ENCODE data around the gene RASA2. TPM values are rescaled to one million over a fixed set of nuclear protein-coding genes. Genes with fewer than 3 reads are reported as not detected.

RASA2 gene
- polyA plus RNA-seq, 1 of the 3 experiments (the other 2 are of a cell fraction), result 2.4 TPM

- Histone ChIP-seq H3K4me2 (no peak overlapping the region), H3K9ac (no peak overlapping the region), H3K79me2 (ENCODE audit: insufficient read depth) (peaks cover 67% of the 10 kb centered on the region), H3K9me3 (no peaks in the 10 kb centered on the region), H3K4me3 (ENCODE audit: low read depth in 2 of 2, low read length in 1 of 2) (no peak overlapping the region), H2AFZ (ENCODE audit: low read depth) (no peak overlapping the region), H3F3A (replicated peaks; ENCODE audit: insufficient read depth) (peaks cover 13% of the 10 kb centered on the region), H3K36me3 (replicated peaks in 1 of 2; ENCODE audit: control insufficient read depth in 1 of 2, insufficient read depth in 2 of 2, low read length in 1 of 2) (peaks cover 0 to 2% of the 10 kb centered on the region in 2 experiments), H4K20me1 (ENCODE audit: insufficient read depth) (peaks cover 52% of the 10 kb centered on the region), H3K27ac (ENCODE audit: low read depth in 2 of 2, low read length in 1 of 2) (no peak overlapping the region), H3K27me3 (ENCODE audit: insufficient read depth) (no peaks in the 10 kb centered on the region), H3K4me1 (ENCODE audit: control insufficient read depth in 1 of 2, insufficient read depth in 2 of 2, low read depth in 1 of 2, low read length in 1 of 2) (peaks cover 7 to 28% of the 10 kb centered on the region in 2 experiments; a peak in 3 of 4 replicates), H3K9me2 (no peaks in the 10 kb centered on the region)
- POLR2A ChIA-PET, result no interaction called here
- TF ChIP-seq REST (IDR thresholded peaks at IDR 0.05; ENCODE audit: low read depth, low read length) (no peak), RCOR1 (IDR thresholded peaks at IDR 0.05; ENCODE audit: low read length) (no peak), ELF1 (IDR thresholded peaks at IDR 0.05) (no peak), RXRA (IDR thresholded peaks at IDR 0.05; ENCODE audit: borderline replicate concordance, low read depth) (no peak), FOXJ3 (CRISPR knock-in tag; IDR thresholded peaks at IDR 0.05) (no peak), USF1 (IDR thresholded peaks at IDR 0.05; ENCODE audit: borderline replicate concordance, low read depth) (no peak), FOSL2 (IDR thresholded peaks at IDR 0.05; ENCODE audit: borderline replicate concordance, low read depth) (no peak), PBX3 (IDR thresholded peaks at IDR 0.05) (no peak), NRF1 (IDR thresholded peaks at IDR 0.05; ENCODE audit: low read depth, low read length) (no peak)
- 88% methylated on average over 1 of the region's 1 CpG for WGBS (ENCODE audit: low lambda C conversion rate)
- CTCF ChIA-PET, result interaction anchor here (2.5 to 2.8 kb wide), 2 partner anchors 29 to 34 kb away, joined by 10 to 13 read pairs; no protein-coding TSS in a partner anchor
- no peak for DNase-seq
Observed at GRCh38 chr3:141489203-141489602, 2.4 kb downstream of the RASA2 start.

GRCh38 chr3:141491081-141491480, 4.3 kb downstream of the RASA2 start:
- Histone ChIP-seq H2AFZ (ENCODE audit: low read depth) (no peak overlapping the region), H3K27ac (ENCODE audit: low read depth in 2 of 2, low read length in 1 of 2) (no peak overlapping the region), H3K4me1 (ENCODE audit: control insufficient read depth in 1 of 2, insufficient read depth in 2 of 2, low read depth in 1 of 2, low read length in 1 of 2) (peaks cover 7 to 26% of the 10 kb centered on the region in 2 experiments; a peak in 3 of 4 replicates), H3K36me3 (replicated peaks in 1 of 2; ENCODE audit: control insufficient read depth in 1 of 2, insufficient read depth in 2 of 2, low read length in 1 of 2) (peaks cover 0 to 2% of the 10 kb centered on the region in 2 experiments), H3F3A (replicated peaks; ENCODE audit: insufficient read depth) (peaks cover 8% of the 10 kb centered on the region), H3K27me3 (ENCODE audit: insufficient read depth) (no peaks in the 10 kb centered on the region), H3K4me2 (no peak overlapping the region), H3K9me2 (no peaks in the 10 kb centered on the region), H3K4me3 (ENCODE audit: low read depth in 2 of 2, low read length in 1 of 2) (no peak overlapping the region), H3K9ac (no peak overlapping the region), H3K9me3 (no peaks in the 10 kb centered on the region), H4K20me1 (ENCODE audit: insufficient read depth) (peaks cover 55% of the 10 kb centered on the region), H3K79me2 (ENCODE audit: insufficient read depth) (peaks cover 86% of the 10 kb centered on the region)
- TF ChIP-seq SIN3A (IDR thresholded peaks at IDR 0.05; ENCODE audit: borderline replicate concordance, low read depth, low read length) (no peak), GABPA (IDR thresholded peaks at IDR 0.05; ENCODE audit: low read depth) (no peak)
- POLR2A ChIA-PET, result interaction anchor here (0.8 kb wide), 1 partner anchor 179 kb away, joined by 3 read pairs; no protein-coding TSS in a partner anchor
- CTCF ChIA-PET, result interaction anchor here (1.1 to 3.4 kb wide), 4 partner anchors 16 to 179 kb away, joined by 3 to 12 read pairs (median 6); no protein-coding TSS in a partner anchor
- WGBS (ENCODE audit: low lambda C conversion rate), result 97% methylated on average over 3 of the region's 3 CpGs
- no peak for DNase-seq
